Right renal cortex interstitium (tissue), 3 donors: ENCODE measurements around the gene ZNF582. TPM values are rescaled to one million over a fixed set of nuclear protein-coding genes. Genes with fewer than 3 reads are reported as not detected.

Experiments used
- DNase-seq, 3 donors: peaks; one replicate each; pipeline ENCODE4 v3.0.0-alpha.2; 2013; ENCODE audit warnings: low read depth in 3 of 3, low spot score in 2 of 3
- polyA plus RNA-seq, 3 donors: library from polyadenylated mRNA; unstranded; fragments of 120-200 nt; gene quantifications; one replicate each; pipeline ENCODE4 v1.2.1, GENCODE V29; 2013; ENCODE audit not compliant: insufficient read length in 3 of 3

ZNF582 gene
- 10 to 100 TPM in 1 of 3 donors, 1 to 10 TPM in 2; 9.0 to 11.5 (median 9.3) TPM for polyA plus RNA-seq

- peak; percentile 86 to 96 (median 91) for DNase-seq
Observed at GRCh38 chr19:56393119-56394012, at the start of gene ZNF582. Gene ZNF582 (minus strand): TSS chr19:56393534. CDS start chr19:56391752, 1,782 bp downstream.

- DNase-seq: no peak
Observed at GRCh38 chr19:56441206-56441792, 48.0 kb upstream of the ZNF582 start.

- DNase-seq: no peak
Observed at GRCh38 chr19:56423985-56424353, 30.6 kb upstream of the ZNF582 start.

- no peak for DNase-seq
Observed at GRCh38 chr19:56423276-56423984, 30.1 kb upstream of the ZNF582 start.

- DNase-seq: no peak
Observed at GRCh38 chr19:56405062-56405461, 11.7 kb upstream of the ZNF582 start.

- no peak for DNase-seq
Observed at GRCh38 chr19:56404705-56405056, 11.3 kb upstream of the ZNF582 start.

GRCh38 chr19:56403764-56404704 is 10.7 kb upstream of the ZNF582 start, which contains the start of gene ZNF583:
Gene ZNF583 (plus strand): TSS chr19:56404332. CDS start chr19:56407115, 2,783 bp downstream.
- peak; percentile 89 to 92 (median 90) for DNase-seq

GRCh38 chr19:56403261-56403660 is 9.9 kb upstream of the ZNF582 start:
- no peak for DNase-seq

- DNase-seq: no peak
Observed at GRCh38 chr19:56400485-56400884, 7.2 kb upstream of the ZNF582 start.

GRCh38 chr19:56398809-56399208 is 5.5 kb upstream of the ZNF582 start:
- no peak for DNase-seq

- no peak for DNase-seq
Observed at GRCh38 chr19:56383826-56384605, 9.3 kb downstream of the ZNF582 start.

GRCh38 chr19:56377105-56377924 is 16.0 kb downstream of the ZNF582 start:
- DNase-seq: no peak

GRCh38 chr19:56372281-56372680 is 21.1 kb downstream of the ZNF582 start:
- DNase-seq: no peak

- DNase-seq: no peak
Observed at GRCh38 chr19:56369886-56370676, 23.3 kb downstream of the ZNF582 start.

GRCh38 chr19:56367829-56368711 is 25.3 kb downstream of the ZNF582 start:
- peak; percentile 81 to 93 (median 88) for DNase-seq

- no peak for DNase-seq
Observed at GRCh38 chr19:56360841-56361240, 32.5 kb downstream of the ZNF582 start.

GRCh38 chr19:56356944-56357343 is 36.4 kb downstream of the ZNF582 start:
- no peak for DNase-seq
